Measurements from ENCODE around the gene PUS10.
A peak's percentile ranks its signal among the peaks of the same experiment; 100 is the strongest.

PUS10 gene

DNA sequence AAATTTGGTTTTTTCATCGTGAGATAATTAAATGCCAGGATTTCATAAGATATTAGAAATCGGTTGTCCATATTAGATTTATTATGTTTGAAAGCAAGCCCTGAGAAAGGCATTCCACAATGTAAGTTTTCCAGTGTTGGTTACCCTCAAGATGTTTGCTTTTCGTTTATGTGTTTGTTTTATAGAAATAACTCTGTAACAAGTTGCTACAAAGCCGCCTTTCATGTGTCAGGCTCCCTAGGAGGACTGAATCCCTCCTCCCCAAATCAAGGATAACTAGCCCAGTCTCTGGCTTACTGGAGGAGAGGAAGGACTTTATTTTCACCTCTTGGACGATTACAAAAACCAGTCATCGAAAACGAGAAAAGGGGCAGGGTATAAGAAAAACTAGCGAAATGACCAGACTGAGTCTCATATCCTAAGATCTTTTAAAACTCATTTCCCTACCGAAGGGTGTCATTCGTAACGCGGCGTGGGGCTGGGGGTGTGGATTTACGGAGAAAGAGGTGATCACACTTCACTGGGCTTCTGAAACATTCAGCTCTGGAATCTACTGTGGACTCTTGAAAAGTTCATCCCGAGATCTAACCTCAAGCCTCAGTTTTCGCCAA, 1.6 kb downstream of the PUS10 start:
- H3K27me3 ChIP-seq (ENCODE audit: insufficient read depth, low read length, poor library complexity): no peaks in the 10 kb centered on the region
- ATAC-seq (ENCODE audit: insufficient read depth, low read depth) (no peak), DNase-seq (no peak)
- peaks cover 35% of the 10 kb centered on the region for H3K4me1 ChIP-seq (ENCODE audit: insufficient read depth, low read length)
- H3K9ac ChIP-seq (ENCODE audit: low read depth, low read length): peak overlapping the region; percentile 71
- H3K36me3 ChIP-seq (ENCODE audit: insufficient read depth, low read length): peaks cover 9% of the 10 kb centered on the region
- no peaks in the 10 kb centered on the region for H3K9me3 ChIP-seq (ENCODE audit: insufficient read depth, low read length, severe bottlenecking)
- TF ChIP-seq EZH2 (IDR thresholded peaks at IDR 0.05; ENCODE audit: borderline replicate concordance, low read depth, low read length, severe bottlenecking): no peak
- TF ChIP-seq, protein P1, sequence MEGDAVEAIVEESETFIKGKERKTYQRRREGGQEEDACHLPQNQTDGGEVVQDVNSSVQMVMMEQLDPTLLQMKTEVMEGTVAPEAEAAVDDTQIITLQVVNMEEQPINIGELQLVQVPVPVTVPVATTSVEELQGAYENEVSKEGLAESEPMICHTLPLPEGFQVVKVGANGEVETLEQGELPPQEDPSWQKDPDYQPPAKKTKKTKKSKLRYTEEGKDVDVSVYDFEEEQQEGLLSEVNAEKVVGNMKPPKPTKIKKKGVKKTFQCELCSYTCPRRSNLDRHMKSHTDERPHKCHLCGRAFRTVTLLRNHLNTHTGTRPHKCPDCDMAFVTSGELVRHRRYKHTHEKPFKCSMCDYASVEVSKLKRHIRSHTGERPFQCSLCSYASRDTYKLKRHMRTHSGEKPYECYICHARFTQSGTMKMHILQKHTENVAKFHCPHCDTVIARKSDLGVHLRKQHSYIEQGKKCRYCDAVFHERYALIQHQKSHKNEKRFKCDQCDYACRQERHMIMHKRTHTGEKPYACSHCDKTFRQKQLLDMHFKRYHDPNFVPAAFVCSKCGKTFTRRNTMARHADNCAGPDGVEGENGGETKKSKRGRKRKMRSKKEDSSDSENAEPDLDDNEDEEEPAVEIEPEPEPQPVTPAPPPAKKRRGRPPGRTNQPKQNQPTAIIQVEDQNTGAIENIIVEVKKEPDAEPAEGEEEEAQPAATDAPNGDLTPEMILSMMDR (IDR thresholded peaks at IDR 0.05; ENCODE audit: borderline replicate concordance, extremely low read depth, low read length, poor library complexity, severe bottlenecking): no peak
- H3K27ac ChIP-seq (ENCODE audit: low read length): peak overlapping the region; percentile 96
- peak overlapping the region; percentile 98 for H2AFZ ChIP-seq (ENCODE audit: low read depth, low read length)
- H3K79me2 ChIP-seq (ENCODE audit: insufficient read depth, low read length): peaks cover 57% of the 10 kb centered on the region
- H3K4me2 ChIP-seq (ENCODE audit: insufficient read depth, low read length): peak overlapping the region; percentile 75
- peaks cover 6% of the 10 kb centered on the region; the same call in 1 of the 2 replicates for H4K20me1 ChIP-seq (ENCODE audit: insufficient read depth, low read length)
- peak overlapping the region; percentile 66 to 79 for H3K4me3 ChIP-seq (ENCODE audit: low read depth in 1 of 2, low read length in 2 of 2)

DNA sequence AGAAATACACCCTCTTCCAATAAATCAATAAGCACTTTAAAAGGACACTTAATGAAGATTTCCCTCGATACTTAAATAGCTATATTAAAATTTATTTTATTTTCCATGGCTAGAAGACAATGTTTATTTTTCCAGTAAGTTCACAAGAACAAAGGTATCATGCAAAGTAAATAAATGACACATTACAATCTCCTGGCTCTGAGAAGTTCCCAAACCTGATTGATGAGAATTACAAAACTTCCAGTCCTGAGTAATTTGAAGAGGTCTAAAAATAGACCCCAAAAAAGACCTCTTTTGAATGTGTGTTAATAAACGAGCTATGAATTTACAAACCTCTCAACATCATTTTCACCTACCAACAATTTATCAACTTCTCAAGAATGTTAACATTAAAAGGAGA, 2.1 kb downstream of the PUS10 start:
- H3K4me2 ChIP-seq (ENCODE audit: insufficient read depth, low read length): peak overlapping the region; percentile 75
- peaks cover 52% of the 10 kb centered on the region for H3K79me2 ChIP-seq (ENCODE audit: insufficient read depth, low read length)
- ATAC-seq (ENCODE audit: insufficient read depth, low read depth): no peak
- H3K4me1 ChIP-seq (ENCODE audit: insufficient read depth, low read length): peaks cover 35% of the 10 kb centered on the region
- H2AFZ ChIP-seq (ENCODE audit: low read depth, low read length): 0 out of 2 replicates have a peak overlapping the region, but pooled peaks have one; percentile 98
- H3K36me3 ChIP-seq (ENCODE audit: insufficient read depth, low read length): peaks cover 8% of the 10 kb centered on the region
- H3K27ac ChIP-seq (ENCODE audit: low read length): no peak overlapping the region; the same call in 1 of the 2 replicates
- H3K27me3 ChIP-seq (ENCODE audit: insufficient read depth, low read length, poor library complexity): no peaks in the 10 kb centered on the region
- TF ChIP-seq EZH2 (IDR thresholded peaks at IDR 0.05; ENCODE audit: borderline replicate concordance, low read depth, low read length, severe bottlenecking): no peak
- TF ChIP-seq, protein P1 (IDR thresholded peaks at IDR 0.05; ENCODE audit: borderline replicate concordance, extremely low read depth, low read length, poor library complexity, severe bottlenecking): no peak
- DNase-seq: no peak
- peak overlapping the region; percentile 66 to 79; a peak in 3 of 4 replicates for H3K4me3 ChIP-seq (ENCODE audit: low read depth in 1 of 2, low read length in 2 of 2)
- H4K20me1 ChIP-seq (ENCODE audit: insufficient read depth, low read length): peaks cover 2% of the 10 kb centered on the region; the same call in 1 of the 2 replicates
- H3K9me3 ChIP-seq (ENCODE audit: insufficient read depth, low read length, severe bottlenecking): no peaks in the 10 kb centered on the region
- H3K9ac ChIP-seq (ENCODE audit: low read depth, low read length): peak overlapping the region; percentile 71

- Histone ChIP-seq H3K4me3 (ENCODE audit: low read depth in 1 of 2, low read length in 2 of 2) (no peak overlapping the region), H3K9me3 (ENCODE audit: insufficient read depth, low read length, severe bottlenecking) (no peaks in the 10 kb centered on the region), H3K27me3 (ENCODE audit: insufficient read depth, low read length, poor library complexity) (no peaks in the 10 kb centered on the region), H3K4me1 (ENCODE audit: insufficient read depth, low read length) (peaks cover 32% of the 10 kb centered on the region), H3K79me2 (ENCODE audit: insufficient read depth, low read length) (peaks cover 40% of the 10 kb centered on the region), H3K9ac (ENCODE audit: low read depth, low read length) (no peak overlapping the region), H4K20me1 (ENCODE audit: insufficient read depth, low read length) (no peaks in the 10 kb centered on the region), H3K36me3 (ENCODE audit: insufficient read depth, low read length) (peaks cover 4% of the 10 kb centered on the region), H2AFZ (ENCODE audit: low read depth, low read length) (no peak overlapping the region), H3K27ac (ENCODE audit: low read length) (no peak overlapping the region), H3K4me2 (ENCODE audit: insufficient read depth, low read length) (no peak overlapping the region)
- DNase-seq (no peak), ATAC-seq (ENCODE audit: insufficient read depth, low read depth) (no peak)
- TF ChIP-seq, protein P1 (IDR thresholded peaks at IDR 0.05; ENCODE audit: borderline replicate concordance, extremely low read depth, low read length, poor library complexity, severe bottlenecking): no peak
- TF ChIP-seq EZH2 (IDR thresholded peaks at IDR 0.05; ENCODE audit: borderline replicate concordance, low read depth, low read length, severe bottlenecking): no peak
These were observed 3.3 kb downstream of the PUS10 start for GRCh38 chr2:61014763-61015162.

All from DND-41 (cell line).